HepG2 (cell line): Measurements from ENCODE around the gene ZNF17. TPM values are rescaled to one million over a fixed set of nuclear protein-coding genes. Genes with fewer than 3 reads are reported as not detected.
A peak's percentile ranks its signal among the peaks of the same experiment; 100 is the strongest.

Source experiments
- ATAC-seq: fragments of 200-7000 bp; cut with Tn5 transposase; 3 replicates; pipeline ENCODE4 v1.9.1; 2020; ENCODE audit warnings: mild to moderate bottlenecking, moderate library complexity
- BruUV-seq: library from RNA; stranded (reverse); fragments of 400-500 nt; replicated peaks from 2 replicates; lab custom pipeline; 2021; lab: Mats Ljungman, UMichigan
- CTCF ChIA-PET: fragments of 300-600 bp; formaldehyde crosslinking; extraction: SDS; loops from one replicate; lab custom pipeline; 2021; ENCODE audit warnings: low total read pairs, inconsistent platforms, low intra/inter-chr PET ratio; lab: Yijun Ruan, JAX
- POLR2A ChIA-PET: fragments of 350-600 bp; sonication (Branson Sonifier 250); formaldehyde crosslinking; loops from one replicate; lab custom pipeline; 2020; ENCODE audit warnings: antibody characterized with exemption, inconsistent platforms; lab: Yijun Ruan, JAX
- DNase-seq: peaks from one replicate; pipeline ENCODE4 v3.0.0-alpha.2; 2015; ENCODE audit warnings: low spot score
- FAIRE-seq: peaks from 3 replicates; lab custom pipeline; 2011; peaks lifted over from hg19 to GRCh38; lab: Jason Lieb, UNC
- H2AFZ ChIP-seq: one replicate; pipeline ENCODE4 v1.6.1; 2011; ENCODE audit warnings: low read length, inconsistent platforms
- H3K27ac ChIP-seq: fragments of 300-600 bp; 3 replicates; pipeline ENCODE4 v1.8.0; 2011; ENCODE audit warnings: mixed run types, mild to moderate bottlenecking, mixed read lengths, low read length, inconsistent platforms; ENCODE audit not compliant: insufficient read depth; ENCODE audit errors: extremely low read length
- H3K27me3 ChIP-seq, 2 experiments: fragments of 200-600 bp in 1 of 2; 2 replicates in 1 of 2; 3 replicates in 1 of 2; pipeline versions ENCODE4 v1.6.0 to v1.8.0; 2011; ENCODE audit warnings: low read length in 2 of 2, mild to moderate bottlenecking in 2 of 2, moderate library complexity in 2 of 2, inconsistent platforms in 1 of 2; ENCODE audit not compliant: insufficient read depth in 2 of 2, control insufficient read depth in 1 of 2
- H3K36me3 ChIP-seq, 2 experiments: fragments of 200-600 bp in 1 of 2; replicated peaks in 1 of 2; 2 replicates in 1 of 2; 3 replicates in 1 of 2; pipeline versions ENCODE4 v1.5.1 to v1.8.0; 2011; ENCODE audit warnings: low read length in 2 of 2, inconsistent platforms in 1 of 2; ENCODE audit not compliant: insufficient read depth in 2 of 2, control insufficient read depth in 1 of 2
- H3K4me1 ChIP-seq: 2 replicates; pipeline ENCODE4 v1.5.1; 2012; ENCODE audit warnings: low read length, inconsistent platforms; ENCODE audit not compliant: insufficient read depth
- H3K4me2 ChIP-seq: 2 replicates; pipeline ENCODE4 v1.6.0; 2011; ENCODE audit warnings: low read depth, low read length, inconsistent platforms
- H3K4me3 ChIP-seq, 3 experiments: fragments of 200-600 bp in 1 of 3; sonication (generic), shearing (Covaris generic) in 1 of 3; replicated peaks in 1 of 3; 2 replicates each; pipeline ENCODE4 v1.5.1; 2011 to 2016; ENCODE audit warnings: low read length in 3 of 3, inconsistent platforms in 2 of 3, low read depth in 2 of 3, mild to moderate bottlenecking in 2 of 3, control low read depth in 1 of 3, mixed read lengths in 1 of 3; ENCODE audit not compliant: insufficient read depth in 1 of 3
- H3K79me2 ChIP-seq: one replicate; pipeline ENCODE4 v1.6.1; 2011; ENCODE audit warnings: low read length, inconsistent platforms; ENCODE audit not compliant: insufficient read depth
- H3K9ac ChIP-seq: 2 replicates; pipeline ENCODE4 v1.6.0; 2011; ENCODE audit warnings: mild to moderate bottlenecking, low read depth, low read length, inconsistent platforms; ENCODE audit not compliant: insufficient read depth
- H3K9me3 ChIP-seq: 2 replicates; pipeline ENCODE4 v1.5.1; 2012; ENCODE audit warnings: mild to moderate bottlenecking, low read length
- H4K20me1 ChIP-seq: 2 replicates; pipeline ENCODE4 v1.6.0; 2011; ENCODE audit warnings: inconsistent platforms, mild to moderate bottlenecking, low read length, moderate library complexity; ENCODE audit not compliant: insufficient read depth
- ATAD3A ChIP-seq: sonication (generic); formaldehyde crosslinking; IDR thresholded peaks from 2 replicates; pipeline ENCODE4 v1.4.0; 2020; ENCODE audit warnings: missing genetic modification reagents
- ATF7-NPFF ChIP-seq: sonication (generic); formaldehyde crosslinking; IDR thresholded peaks from 2 replicates; pipeline ENCODE4 v1.8.1; 2023; ENCODE audit warnings: mild to moderate bottlenecking, low read depth, missing genetic modification reagents, moderate library complexity
- BCLAF1 ChIP-seq: fragments of 450-650 bp; IDR thresholded peaks from 2 replicates; pipeline ENCODE4 v1.6.1; 2017; ENCODE audit warnings: mild to moderate bottlenecking
- BRD4 ChIP-seq: sonication (generic); formaldehyde crosslinking; IDR thresholded peaks from 2 replicates; pipeline ENCODE4 v1.4.0; 2020; ENCODE audit warnings: missing genetic modification reagents
- EHMT2 ChIP-seq: fragments of 200-600 bp; sonication (generic); IDR thresholded peaks from 2 replicates; pipeline ENCODE4 v1.7.0; 2017; ENCODE audit warnings: antibody characterized with exemption, low read depth, low read length, borderline replicate concordance
- KLF16 ChIP-seq, 2 experiments: sonication (generic) in 1 of 2; formaldehyde crosslinking in 1 of 2; IDR thresholded peaks; 2 replicates each; pipeline versions ENCODE4 v1.6.1 to v1.8.0; 2016 to 2023; ENCODE audit warnings: missing genetic modification reagents in 2 of 2, missing compliant biosample characterization in 1 of 2
- NCOR1 ChIP-seq: fragments of 200-600 bp; sonication (generic); IDR thresholded peaks from 2 replicates; pipeline ENCODE4 v1.7.0; 2017; ENCODE audit warnings: antibody characterized with exemption, low read length, borderline replicate concordance
- SP2 ChIP-seq: sonication (generic); formaldehyde crosslinking; IDR thresholded peaks from 2 replicates; pipeline ENCODE4 v1.5.1; 2020; ENCODE audit warnings: mild to moderate bottlenecking, missing genetic modification reagents
- ZMAT3 ChIP-seq: sonication (generic); formaldehyde crosslinking; conservative IDR thresholded peaks from 2 replicates; pipeline ENCODE4 v1.7.0; 2021; ENCODE audit warnings: missing genetic modification reagents
- ZNF652 ChIP-seq: IDR thresholded peaks from 2 replicates; pipeline ENCODE4 v1.6.1; 2016; ENCODE audit warnings: low read depth, borderline replicate concordance
- ZNF800 ChIP-seq: sonication (generic); formaldehyde crosslinking; IDR thresholded peaks from 2 replicates; pipeline ENCODE4 v1.4.0; 2020; ENCODE audit warnings: missing genetic modification reagents
- WGBS: methylation state at CpG from one replicate; pipeline ENCODE4 v1.1.6; 2017; ENCODE audit warnings: low lambda C conversion rate; 5-methylcytosine and 5-hydroxymethylcytosine counted together
- in situ Hi-C: cut with HindIII; loops from 2 replicates; pipeline ENCODE4 v1.10.0; 2017; ENCODE audit warnings: low pct_unique_long_range_greater_than_20kb; ENCODE audit not compliant: extremely low pct_ligation_motif_present
- intact Hi-C: fragments of 100-400 bp; cut with micrococcal nuclease; formaldehyde crosslinking; loops from one replicate; pipeline ENCODE4 v1.10.0; 2022; ENCODE audit not compliant: unreplicated experiment
- polyA plus RNA-seq, 8 experiments: library from polyadenylated mRNA; depleted of rRNA in 3 of 8; stranded (reverse) in 7 of 8; unstranded in 1 of 8; fragments of >200 nt; fragmentation: Illumina TruSeq in 4 of 8; extraction: Trizol in 4 of 8; gene quantifications; 2 replicates each; pipeline versions ENCODE4 v1.2.1 to v1.2.3, GENCODE V29; 2011 to 2016; ENCODE audit warnings: low read depth in 4 of 8, missing spikeins in 1 of 8, mixed read lengths in 1 of 8; ENCODE audit not compliant: insufficient read depth in 1 of 8
- total RNA-seq, 5 experiments: library from RNA; depleted of rRNA; stranded (reverse); fragments of >200 nt; fragmentation: Illumina TruSeq; extraction: Trizol; gene quantifications; 2 replicates each; pipeline ENCODE4 v1.2.3, GENCODE V29; 2016; ENCODE audit warnings: low read depth in 1 of 5

ZNF17 gene
- total and polyA plus RNA-seq, 2 of the 13 experiments (the other 11 are each of a cell fraction or from before 2014, with no cell fraction given): 3.7 to 10.1 TPM

- H4K20me1 ChIP-seq: no peaks in the 10 kb centered on the region; the same call in 1 of the 2 replicates
- TF ChIP-seq SP2 (CRISPR knock-in tag) (no peak), ATF7-NPFF (CRISPR knock-in tag) (no peak), ZNF652 (CRISPR knock-in tag) (peak; percentile 67; the same call in 1 of the 2 replicates)
- peak overlapping the region; percentile 88 for H3K9ac ChIP-seq
- H3K4me1 ChIP-seq: peaks cover 13% of the 10 kb centered on the region; the same call in 1 of the 2 replicates
- ChIA-PET CTCF (no interaction called here), POLR2A (interaction anchor here (0.8 to 1.8 kb wide), 4 partner anchors 11 to 86 kb away, joined by 3 to 21 read pairs (median 8); partner anchors contain the start of genes ZNF304, ZNF548 and ZNF749)
- H3K4me3 ChIP-seq: peak overlapping the region; percentile 65 to 85 (median 75)
- H3K27me3 ChIP-seq: no peaks in the 10 kb centered on the region
- in situ Hi-C loops: no loop called here
- peak overlapping the region; percentile 92 for H2AFZ ChIP-seq
- 75% methylated on average over 2 of the region's 2 CpGs for WGBS
- no peak for DNase-seq
- intact Hi-C loops: loop anchor here (2.0 to 5.0 kb wide), 4 partner anchors 40 to 252 kb away; partner anchors contain the start of genes ZNF134, ZNF460 and ZNF543
- no peak for ATAC-seq
- H3K27ac ChIP-seq: peak overlapping the region; percentile 82
- BruUV-seq: no TSS peak
- no peaks in the 10 kb centered on the region for H3K9me3 ChIP-seq
- peaks cover 8% of the 10 kb centered on the region for H3K79me2 ChIP-seq
- peak overlapping the region; percentile 75 for H3K4me2 ChIP-seq
- FAIRE-seq: no peak
- peaks cover 1 to 17% of the 10 kb centered on the region in 2 experiments; a peak in 3 of 5 replicates for H3K36me3 ChIP-seq
Measured at GRCh38 chr19:57362419-57362818, 48.5 kb upstream of the ZNF17 start.

- H2AFZ ChIP-seq: peak within 1 kb of the TSS; percentile 92
- peak; percentile 99 for DNase-seq
- ATAC-seq: peak; percentile 99
- H3K79me2 ChIP-seq: peaks cover 8% of the 10 kb centered on the region
- BruUV-seq: no TSS peak
- H3K9ac ChIP-seq: peak within 1 kb of the TSS; percentile 88
- ChIA-PET POLR2A (interaction anchor here (0.8 to 1.8 kb wide), 5 partner anchors 12 to 87 kb away, joined by 3 to 21 read pairs (median 4); partner anchors contain the start of genes ZNF304, ZNF548 and ZNF749), CTCF (no interaction called here)
- intact Hi-C loops: loop anchor here (1.0 to 5.0 kb wide), 5 partner anchors 26 to 252 kb away; partner anchors contain the start of genes ZNF134, ZNF460, ZNF543 and ZNF548
- FAIRE-seq: peak; percentile 100
- in situ Hi-C loops: no loop called here
- H3K9me3 ChIP-seq: no peaks in the 10 kb centered on the region
- peaks cover 0 to 9% of the 10 kb centered on the region in 2 experiments; a peak in 2 of 5 replicates for H3K36me3 ChIP-seq
- peak within 1 kb of the TSS; percentile 80 for H3K4me2 ChIP-seq
- H3K27ac ChIP-seq: peak within 1 kb of the TSS; percentile 82
- peaks cover 13% of the 10 kb centered on the region; the same call in 1 of the 2 replicates for H3K4me1 ChIP-seq
- no peaks in the 10 kb centered on the region; the same call in 1 of the 2 replicates for H4K20me1 ChIP-seq
- WGBS: 7% methylated on average over 19 of the region's 47 CpGs
- peak within 1 kb of the TSS; percentile 75 to 85 (median 77) for H3K4me3 ChIP-seq
- H3K27me3 ChIP-seq: no peaks in the 10 kb centered on the region
- TF ChIP-seq KLF16 (CRISPR knock-in tag; IDR thresholded peaks at IDR 0.05): peak in 1 of 2 experiments; percentile 47; a peak in 1 of 4 replicates
- TF ChIP-seq ATAD3A (CRISPR knock-in tag): no peak
- TF ChIP-seq NCOR1: no peak; the same call in 1 of the 2 replicates
- no peak for TF ChIP-seq BRD4 (CRISPR knock-in tag)
- TF ChIP-seq ZNF800 (CRISPR knock-in tag): no peak
- no peak for TF ChIP-seq BCLAF1
- peak; percentile 33; the same call in 1 of the 2 replicates for TF ChIP-seq EHMT2
- TF ChIP-seq ZMAT3 (CRISPR knock-in tag): peak; percentile 26; the same call in 1 of the 2 replicates
Measured at GRCh38 chr19:57362997-57363687, 47.8 kb upstream of the ZNF17 start, which contains the start of the genes TRAPPC2B and ZNF547. Gene TRAPPC2B, plus strand, starts transcription at chr19:57363551. Its CDS starts 1,283 bp downstream, at chr19:57364834. Gene ZNF547, plus strand, starts transcription at chr19:57363551. Its CDS starts 5,005 bp downstream, at chr19:57368556.
